Dedifferentiated amniotic fluid mesenchymal stem cell (primary cell): Measurements from ENCODE around the gene KDM2B.
A peak's percentile ranks its signal among the peaks of the same experiment; 100 is the strongest.

Experiments
- DNase-seq: peaks from one replicate; pipeline ENCODE4 v3.0.0-alpha.2; 2016; ENCODE audit errors: extremely low spot score

The KDM2B gene

DNA sequence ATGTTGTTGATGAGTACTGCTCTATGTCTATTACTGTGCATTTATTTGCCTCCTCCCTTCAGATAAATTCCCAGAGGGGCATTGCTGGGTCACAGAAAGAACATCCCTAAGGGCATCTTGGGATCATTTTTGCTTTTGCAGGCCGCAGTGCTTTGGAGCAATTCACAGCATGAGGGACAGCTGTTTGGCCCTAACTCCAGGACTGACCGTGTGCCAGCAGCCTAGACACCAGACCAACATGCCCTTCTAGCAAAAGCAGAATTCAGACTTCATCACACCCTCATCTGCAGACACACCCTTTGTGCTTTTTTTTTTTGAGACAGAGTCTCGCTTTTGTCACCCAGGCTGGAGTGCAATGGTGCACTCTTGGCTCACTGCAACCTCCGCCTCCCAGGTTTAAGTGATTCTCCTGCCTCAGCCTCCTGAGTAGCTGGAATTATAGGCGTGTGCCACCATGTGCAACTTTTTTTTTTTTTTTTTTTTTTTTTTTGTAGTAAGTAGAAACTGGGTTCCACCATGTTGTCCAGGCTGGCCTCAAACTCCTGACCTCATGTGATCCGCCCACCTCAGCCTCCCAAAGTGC lies 149.9 kb downstream of the KDM2B start:
- DNase-seq: no peak

DNA sequence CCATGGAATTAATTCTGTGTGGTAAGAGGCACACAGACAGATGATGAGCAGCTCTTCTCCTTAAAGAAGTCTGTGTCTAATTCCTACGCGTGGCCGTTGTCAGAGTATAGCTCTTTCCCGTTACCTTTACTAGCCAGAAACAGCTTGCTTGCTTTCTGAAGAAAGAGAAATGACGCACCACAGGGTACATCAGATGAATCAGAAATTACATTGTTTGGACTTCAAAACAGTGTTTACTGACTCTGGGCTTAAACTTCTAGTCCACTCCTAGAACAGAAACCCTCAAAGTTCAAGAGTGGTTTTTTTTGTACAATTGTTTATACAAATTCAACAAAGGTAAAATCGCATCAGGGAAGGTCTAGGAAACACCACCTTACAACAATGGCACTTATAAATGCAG lies 151.9 kb downstream of the KDM2B start:
- no peak for DNase-seq

DNA sequence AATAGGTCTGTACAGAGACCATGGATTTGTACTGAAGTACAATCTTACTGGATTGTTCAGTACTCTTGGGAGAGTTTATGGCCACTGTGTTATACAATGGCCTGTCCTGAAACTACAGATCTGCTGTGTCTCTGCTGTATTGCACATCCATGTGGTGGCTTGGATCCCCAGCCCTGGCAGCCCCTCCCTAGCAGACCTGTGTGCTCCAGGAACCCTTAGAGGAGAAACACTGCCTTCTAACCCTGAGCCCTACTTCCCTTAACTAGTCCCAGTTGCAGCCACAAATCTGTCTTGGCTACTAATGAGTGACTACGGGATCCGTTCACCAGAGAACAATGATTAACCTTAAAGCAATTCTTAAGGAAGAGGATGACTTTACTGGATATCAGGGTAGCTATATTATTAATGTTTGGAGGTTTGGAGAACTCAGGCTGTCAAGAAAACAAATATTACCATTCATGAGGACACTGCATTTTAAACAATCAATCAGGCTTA lies 153.2 kb downstream of the KDM2B start:
- no peak for DNase-seq

DNA sequence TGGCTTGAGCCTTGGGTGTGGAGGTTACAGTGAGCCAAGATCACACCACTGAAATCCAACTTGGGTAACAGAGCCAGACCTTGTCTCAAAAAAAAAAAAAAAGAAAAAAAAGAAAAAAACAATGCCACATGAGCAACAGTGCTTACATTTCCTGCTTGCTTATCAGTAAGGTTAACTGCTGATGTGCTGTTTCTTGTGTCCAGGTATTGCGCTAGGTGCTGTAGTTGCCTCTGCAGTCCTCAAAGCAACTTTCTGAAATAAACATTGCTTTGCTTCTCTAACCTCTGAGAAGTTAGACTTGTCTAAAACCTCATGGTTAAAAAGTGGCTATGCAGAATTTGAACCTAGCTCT lies 156.2 kb downstream of the KDM2B start:
- DNase-seq: no peak

DNA sequence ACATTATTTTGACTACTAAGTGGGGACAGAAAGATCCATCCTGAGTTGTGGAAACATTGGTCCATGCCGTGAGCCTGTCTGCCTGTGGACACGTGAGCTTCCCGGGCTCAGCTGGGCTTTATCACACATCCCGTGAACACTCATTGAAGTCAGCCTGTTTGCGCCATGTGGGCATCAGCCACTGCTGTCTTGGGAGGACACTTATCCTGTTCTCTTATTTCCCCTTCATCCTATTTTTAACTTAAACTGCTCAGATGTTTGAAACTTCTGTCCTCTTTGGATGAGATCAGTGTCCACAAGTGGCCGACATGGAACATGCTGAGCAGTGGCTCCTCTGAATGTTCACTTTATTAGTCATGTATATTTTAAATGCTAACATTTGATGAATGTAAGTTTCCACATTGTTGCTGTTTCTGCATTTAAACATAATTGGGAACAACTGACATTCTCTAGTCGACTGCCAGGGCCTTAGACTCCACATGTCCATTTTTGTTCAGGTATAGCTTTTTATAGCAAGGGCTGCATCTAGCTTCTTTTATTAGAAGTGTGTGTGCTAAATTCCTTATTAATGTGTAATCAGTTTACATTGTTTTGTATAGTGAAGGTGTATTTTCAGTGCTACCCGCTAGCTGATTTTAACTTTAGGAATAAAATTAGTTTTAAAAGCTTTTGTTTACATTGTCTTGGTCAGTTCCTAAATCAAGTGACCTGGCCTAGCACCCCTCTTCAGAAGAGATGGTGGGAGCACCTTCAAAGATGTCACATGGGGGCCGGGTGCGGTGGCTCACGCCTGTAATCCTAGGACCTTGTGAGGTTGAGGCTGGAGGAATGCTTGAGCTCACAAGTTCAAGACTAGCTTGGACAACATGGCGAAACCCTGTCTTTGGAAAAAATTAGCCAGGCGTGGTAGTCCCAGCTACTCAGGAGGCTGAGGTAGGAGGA lies 156.9 kb downstream of the KDM2B start:
- DNase-seq: no peak

GRCh38 chr12:121423253-121423652 lies 157.6 kb downstream of the KDM2B start:
- no peak for DNase-seq

DNA sequence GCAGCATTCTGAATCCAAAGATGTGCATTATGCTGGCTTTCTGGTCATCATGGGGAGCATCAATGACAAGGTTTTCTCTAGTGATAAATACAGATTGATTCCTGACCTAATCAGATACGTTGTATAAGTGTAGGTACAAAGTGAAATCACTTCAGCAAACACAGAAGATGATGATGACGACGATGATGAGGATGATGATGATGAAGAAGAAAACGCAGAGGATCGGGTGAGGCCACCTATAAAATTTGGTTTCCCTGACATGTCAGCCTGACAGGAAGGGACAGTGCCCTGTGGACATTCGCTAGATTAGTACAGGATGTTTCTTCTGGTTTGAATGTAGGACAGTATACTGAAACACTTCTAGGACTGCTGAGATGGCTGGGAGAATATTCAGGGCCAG lies 160.7 kb downstream of the KDM2B start:
- DNase-seq: no peak

DNA sequence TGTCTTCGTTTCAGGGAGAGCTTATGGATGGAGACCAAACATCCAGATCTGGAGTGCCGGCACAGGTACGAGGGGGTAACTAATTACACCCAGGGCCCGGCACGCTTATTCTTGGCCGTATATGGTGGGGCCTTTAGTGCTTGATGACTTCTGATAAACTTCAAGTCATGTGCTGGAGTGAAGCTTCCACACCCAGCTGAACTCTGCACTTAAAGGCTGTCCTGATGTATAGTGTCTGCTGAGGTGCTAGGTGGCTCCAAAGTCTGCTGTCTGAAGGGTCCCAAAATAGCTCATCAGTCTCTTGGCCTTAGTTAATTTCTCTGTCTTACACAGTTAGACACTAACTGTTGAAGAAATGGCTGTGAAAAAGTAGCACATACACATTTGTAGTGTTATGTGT lies 163.0 kb downstream of the KDM2B start:
- no peak for DNase-seq

DNA sequence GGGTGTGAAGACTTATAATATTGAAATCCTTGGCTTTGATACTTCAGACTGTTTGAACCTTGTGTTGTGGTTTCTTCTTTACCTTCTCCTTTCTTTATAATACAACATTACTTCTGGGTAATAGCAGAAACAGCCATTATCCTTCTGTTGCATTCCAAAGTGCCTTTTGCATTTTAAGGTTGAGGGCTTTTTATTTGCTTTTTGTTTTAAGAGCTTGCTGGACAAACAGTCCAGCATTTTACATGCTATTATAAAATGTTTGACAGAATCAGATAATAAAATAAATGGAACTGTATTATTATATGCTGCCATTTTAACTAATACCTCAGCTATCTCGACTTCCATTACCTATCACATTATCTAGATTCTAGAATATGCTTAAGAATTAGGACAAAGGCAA lies 166.9 kb downstream of the KDM2B start:
- no peak for DNase-seq

DNA sequence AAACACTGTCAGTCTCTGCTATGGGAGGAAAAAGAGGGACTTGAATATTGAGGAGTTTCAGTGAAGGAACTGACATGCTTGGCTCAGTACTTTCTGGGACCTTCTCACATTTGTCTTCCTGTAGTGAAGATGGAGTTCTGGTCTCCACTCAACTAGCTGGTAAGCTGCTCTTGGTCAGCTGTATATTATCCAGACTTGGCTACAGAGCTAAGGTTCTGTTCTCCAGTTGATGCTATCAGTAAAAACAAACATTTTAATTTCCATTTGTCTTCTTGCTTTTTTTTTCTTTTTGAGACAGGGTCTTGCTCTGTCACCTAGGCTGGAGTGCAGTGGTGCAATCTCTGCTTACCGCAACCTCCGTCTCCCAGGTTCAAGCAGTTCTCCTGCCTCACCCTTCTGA lies 175.6 kb downstream of the KDM2B start:
- DNase-seq: no peak

GRCh38 chr12:121404734-121405133 lies 176.1 kb downstream of the KDM2B start:
- DNase-seq: no peak

- no peak for DNase-seq
These were observed 177.1 kb downstream of the KDM2B start for GRCh38 chr12:121403721-121404120.

GRCh38 chr12:121400332-121401139 lies 180.3 kb downstream of the KDM2B start:
- DNase-seq: no peak

DNA sequence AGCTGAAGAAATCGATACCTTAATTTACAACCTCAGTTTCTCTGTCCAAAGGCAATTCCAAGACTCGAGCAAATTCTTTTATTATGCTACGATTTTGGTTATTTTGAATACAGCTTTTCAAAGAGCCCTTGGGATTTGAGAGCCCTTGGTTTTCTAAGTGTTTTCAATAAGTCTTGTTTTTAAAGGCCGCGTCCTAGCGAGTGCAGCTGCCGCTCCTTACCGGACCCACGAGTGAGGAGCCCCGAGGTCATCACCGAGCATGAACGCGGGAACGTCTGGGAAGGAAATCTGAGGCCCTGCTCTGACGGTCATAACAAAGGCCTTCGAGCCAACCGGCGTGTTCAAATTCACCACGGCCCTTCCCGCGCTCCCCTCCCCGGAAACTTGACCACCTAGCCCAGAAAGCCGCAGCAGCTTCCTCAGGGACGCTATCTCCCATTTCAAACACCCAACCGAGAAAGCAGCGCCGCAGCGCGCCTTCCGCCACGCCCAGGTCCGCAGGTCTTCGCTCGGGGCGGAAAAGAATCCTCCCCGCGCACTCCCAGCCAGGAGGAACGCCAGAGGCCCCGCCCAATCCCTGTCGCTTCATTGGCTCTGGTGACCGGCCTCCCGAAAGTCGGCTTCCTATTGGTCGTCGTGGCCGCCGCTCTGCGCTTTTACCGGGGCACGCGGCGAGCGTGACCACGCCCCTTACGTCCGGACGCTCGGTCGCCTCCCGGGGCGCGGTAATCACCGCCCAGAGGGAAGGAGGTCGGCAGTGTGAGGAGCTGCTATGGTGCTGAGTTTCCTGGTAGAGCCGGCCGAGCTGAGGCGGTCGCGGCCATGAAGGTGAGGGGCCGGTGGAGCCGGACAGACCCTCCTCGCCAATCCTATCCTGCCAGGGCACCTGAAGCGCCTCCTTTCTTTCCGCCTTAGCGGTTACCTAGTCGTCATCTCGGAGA lies 181.2 kb downstream of the KDM2B start, which contains the start of gene RNF34:
Gene RNF34, plus strand, starts transcription at position 728 of the 941 bp plus-strand sequence. Its CDS starts 95 bp downstream, at position 823.
- DNase-seq: peak; percentile 96

DNA sequence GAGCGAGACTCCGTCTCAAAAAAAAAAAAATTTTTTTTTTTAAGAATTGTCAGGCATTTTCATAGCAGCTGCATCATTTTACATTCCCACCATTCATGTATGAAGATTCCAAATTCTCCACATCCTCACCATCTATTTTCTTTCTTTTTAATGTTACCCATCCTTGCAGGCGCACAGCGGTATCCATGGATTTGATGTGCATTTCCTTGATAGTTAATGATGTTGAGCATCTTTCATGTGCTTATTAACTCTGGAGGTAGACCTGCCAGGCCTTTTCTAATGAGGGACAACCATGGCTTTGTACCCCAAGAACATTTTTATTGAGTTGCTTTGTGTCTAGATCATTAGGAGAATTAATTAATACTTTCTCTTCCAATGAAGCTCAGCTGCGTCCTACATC lies 182.5 kb downstream of the KDM2B start:
- no peak for DNase-seq

DNA sequence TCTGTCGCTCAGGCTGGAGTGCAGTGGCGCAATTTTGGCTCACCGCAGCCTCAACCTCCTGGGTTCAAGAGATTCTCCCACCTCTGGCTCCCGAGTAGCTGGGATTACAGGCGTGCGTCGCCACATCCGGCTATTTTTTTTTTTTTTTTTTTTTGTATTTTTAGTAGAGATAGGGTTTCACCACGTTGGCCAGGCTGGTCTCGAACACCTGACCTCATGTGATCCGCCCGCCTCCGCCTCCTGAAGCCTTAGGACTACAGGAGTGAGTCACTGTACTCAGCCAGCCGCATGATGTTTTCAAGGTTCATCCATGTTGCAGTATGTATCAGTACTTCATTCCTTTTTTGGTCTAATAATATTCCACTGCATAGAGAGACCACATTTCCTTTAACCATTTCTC lies 183.3 kb downstream of the KDM2B start:
- no peak for DNase-seq

GRCh38 chr12:121392325-121392716 lies 188.5 kb downstream of the KDM2B start:
- DNase-seq: no peak

GRCh38 chr12:121391619-121392324 lies 189.1 kb downstream of the KDM2B start:
- peak; percentile 28 for DNase-seq

DNA sequence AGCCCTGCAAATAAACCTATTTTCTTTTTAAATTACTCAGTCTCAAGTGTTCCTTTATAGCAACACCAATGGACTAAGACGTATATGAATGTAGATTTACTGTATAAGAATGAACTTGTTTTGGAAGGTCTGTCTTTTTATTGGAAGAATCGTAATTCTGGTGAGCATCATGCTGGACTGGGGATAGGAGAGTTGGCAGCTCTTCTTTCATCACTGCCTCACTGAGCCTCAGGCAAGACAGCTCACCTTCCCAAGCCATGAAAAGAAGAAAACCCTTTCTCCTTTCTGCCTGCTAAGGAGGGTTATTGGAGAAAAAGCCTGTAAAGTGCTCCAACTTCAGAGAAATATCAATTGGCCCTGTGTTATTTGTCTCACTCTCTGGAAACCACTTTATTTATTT lies 190.0 kb downstream of the KDM2B start:
- no peak for DNase-seq

GRCh38 chr12:121388421-121388981 lies 192.3 kb downstream of the KDM2B start:
- no peak for DNase-seq
